HepG2 (cell line): ENCODE data around the gene INHBB. TPM values are rescaled to one million over a fixed set of nuclear protein-coding genes. Genes with fewer than 3 reads are reported as not detected.

Experiments used
- ATAC-seq: fragments of 200-7000 bp; cut with Tn5 transposase; 3 replicates; pipeline ENCODE4 v1.9.1; 2020; ENCODE audit warnings: mild to moderate bottlenecking, moderate library complexity
- BruUV-seq: library from RNA; stranded (reverse); fragments of 400-500 nt; replicated peaks from 2 replicates; lab custom pipeline; 2021; lab: Mats Ljungman, UMichigan
- CTCF ChIA-PET: fragments of 300-600 bp; formaldehyde crosslinking; extraction: SDS; loops from one replicate; lab custom pipeline; 2021; ENCODE audit warnings: low total read pairs, inconsistent platforms, low intra/inter-chr PET ratio; lab: Yijun Ruan, JAX
- POLR2A ChIA-PET: fragments of 350-600 bp; sonication (Branson Sonifier 250); formaldehyde crosslinking; loops from one replicate; lab custom pipeline; 2020; ENCODE audit warnings: antibody characterized with exemption, inconsistent platforms; lab: Yijun Ruan, JAX
- DNase-seq: peaks from one replicate; pipeline ENCODE4 v3.0.0-alpha.2; 2015; ENCODE audit warnings: low spot score
- FAIRE-seq: peaks from 3 replicates; lab custom pipeline; 2011; peaks lifted over from hg19 to GRCh38; lab: Jason Lieb, UNC
- H2AFZ ChIP-seq: one replicate; pipeline ENCODE4 v1.6.1; 2011; ENCODE audit warnings: low read length, inconsistent platforms
- H3K27ac ChIP-seq: fragments of 300-600 bp; 3 replicates; pipeline ENCODE4 v1.8.0; 2011; ENCODE audit warnings: mixed run types, mild to moderate bottlenecking, mixed read lengths, low read length, inconsistent platforms; ENCODE audit not compliant: insufficient read depth; ENCODE audit errors: extremely low read length
- H3K27me3 ChIP-seq, 2 experiments: fragments of 200-600 bp in 1 of 2; 2 replicates in 1 of 2; 3 replicates in 1 of 2; pipeline versions ENCODE4 v1.6.0 to v1.8.0; 2011; ENCODE audit warnings: low read length in 2 of 2, mild to moderate bottlenecking in 2 of 2, moderate library complexity in 2 of 2, inconsistent platforms in 1 of 2; ENCODE audit not compliant: insufficient read depth in 2 of 2, control insufficient read depth in 1 of 2
- H3K36me3 ChIP-seq, 2 experiments: fragments of 200-600 bp in 1 of 2; replicated peaks in 1 of 2; 2 replicates in 1 of 2; 3 replicates in 1 of 2; pipeline versions ENCODE4 v1.5.1 to v1.8.0; 2011; ENCODE audit warnings: low read length in 2 of 2, inconsistent platforms in 1 of 2; ENCODE audit not compliant: insufficient read depth in 2 of 2, control insufficient read depth in 1 of 2
- H3K4me1 ChIP-seq: 2 replicates; pipeline ENCODE4 v1.5.1; 2012; ENCODE audit warnings: low read length, inconsistent platforms; ENCODE audit not compliant: insufficient read depth
- H3K4me2 ChIP-seq: 2 replicates; pipeline ENCODE4 v1.6.0; 2011; ENCODE audit warnings: low read depth, low read length, inconsistent platforms
- H3K4me3 ChIP-seq, 3 experiments: fragments of 200-600 bp in 1 of 3; sonication (generic), shearing (Covaris generic) in 1 of 3; replicated peaks in 1 of 3; 2 replicates each; pipeline ENCODE4 v1.5.1; 2011 to 2016; ENCODE audit warnings: low read length in 3 of 3, inconsistent platforms in 2 of 3, low read depth in 2 of 3, mild to moderate bottlenecking in 2 of 3, control low read depth in 1 of 3, mixed read lengths in 1 of 3; ENCODE audit not compliant: insufficient read depth in 1 of 3
- H3K79me2 ChIP-seq: one replicate; pipeline ENCODE4 v1.6.1; 2011; ENCODE audit warnings: low read length, inconsistent platforms; ENCODE audit not compliant: insufficient read depth
- H3K9ac ChIP-seq: 2 replicates; pipeline ENCODE4 v1.6.0; 2011; ENCODE audit warnings: mild to moderate bottlenecking, low read depth, low read length, inconsistent platforms; ENCODE audit not compliant: insufficient read depth
- H3K9me3 ChIP-seq: 2 replicates; pipeline ENCODE4 v1.5.1; 2012; ENCODE audit warnings: mild to moderate bottlenecking, low read length
- H4K20me1 ChIP-seq: 2 replicates; pipeline ENCODE4 v1.6.0; 2011; ENCODE audit warnings: inconsistent platforms, mild to moderate bottlenecking, low read length, moderate library complexity; ENCODE audit not compliant: insufficient read depth
- BHLHE40 ChIP-seq: IDR thresholded peaks from 2 replicates; pipeline ENCODE4 v1.6.1; 2011; ENCODE audit warnings: low read length, improper control_type of control experiment
- SOX13 ChIP-seq, 3 experiments: fragments of 450-650 bp in 1 of 3; sonication (generic) in 1 of 3; formaldehyde crosslinking in 1 of 3; IDR thresholded peaks in 2 of 3; conservative IDR thresholded peaks in 1 of 3; 2 replicates each; pipeline versions ENCODE4 v1.5.0 to v1.6.1; 2016 to 2020; ENCODE audit warnings: antibody characterized with exemption in 1 of 3, mild to moderate bottlenecking in 1 of 3, missing compliant biosample characterization in 1 of 3, missing genetic modification reagents in 1 of 3, moderate library complexity in 1 of 3
- SOX6 ChIP-seq, 2 experiments: fragments of 450-650 bp in 1 of 2; sonication (generic) in 1 of 2; formaldehyde crosslinking in 1 of 2; IDR thresholded peaks; 2 replicates each; pipeline versions ENCODE4 v1.4.0 to v1.6.1; 2017 to 2020; ENCODE audit warnings: antibody characterized with exemption in 1 of 2, mild to moderate bottlenecking in 1 of 2, missing genetic modification reagents in 1 of 2
- ZNF207 ChIP-seq: fragments of 450-650 bp; IDR thresholded peaks from 2 replicates; pipeline ENCODE4 v1.6.1; 2016; ENCODE audit warnings: antibody characterized with exemption, borderline replicate concordance
- WGBS: methylation state at CpG from one replicate; pipeline ENCODE4 v1.1.6; 2017; ENCODE audit warnings: low lambda C conversion rate; 5-methylcytosine and 5-hydroxymethylcytosine counted together
- in situ Hi-C: cut with HindIII; loops from 2 replicates; pipeline ENCODE4 v1.10.0; 2017; ENCODE audit warnings: low pct_unique_long_range_greater_than_20kb; ENCODE audit not compliant: extremely low pct_ligation_motif_present
- intact Hi-C: fragments of 100-400 bp; cut with micrococcal nuclease; formaldehyde crosslinking; loops from one replicate; pipeline ENCODE4 v1.10.0; 2022; ENCODE audit not compliant: unreplicated experiment
- polyA plus RNA-seq, 8 experiments: library from polyadenylated mRNA; depleted of rRNA in 3 of 8; stranded (reverse) in 7 of 8; unstranded in 1 of 8; fragments of >200 nt; fragmentation: Illumina TruSeq in 4 of 8; extraction: Trizol in 4 of 8; gene quantifications; 2 replicates each; pipeline versions ENCODE4 v1.2.1 to v1.2.3, GENCODE V29; 2011 to 2016; ENCODE audit warnings: low read depth in 4 of 8, missing spikeins in 1 of 8, mixed read lengths in 1 of 8; ENCODE audit not compliant: insufficient read depth in 1 of 8
- total RNA-seq, 5 experiments: library from RNA; depleted of rRNA; stranded (reverse); fragments of >200 nt; fragmentation: Illumina TruSeq; extraction: Trizol; gene quantifications; 2 replicates each; pipeline ENCODE4 v1.2.3, GENCODE V29; 2016; ENCODE audit warnings: low read depth in 1 of 5
- TF ChIP-seq, protein P1 (sequence below): sonication (generic); formaldehyde crosslinking; IDR thresholded peaks from 2 replicates; pipeline ENCODE4 v1.8.1; 2023; ENCODE audit warnings: mild to moderate bottlenecking, inconsistent platforms, moderate library complexity, missing genetic modification reagents, borderline replicate concordance
- TF ChIP-seq, protein P2 (sequence below), 2 experiments: fragments of 450-650 bp in 1 of 2; sonication (generic) in 1 of 2; formaldehyde crosslinking; IDR thresholded peaks; 2 replicates each; pipeline versions ENCODE4 v1.5.0 to v1.8.0; 2020 to 2022; ENCODE audit warnings: mild to moderate bottlenecking in 1 of 2, missing genetic modification reagents in 1 of 2

INHBB gene
- total and polyA plus RNA-seq, 2 of the 13 experiments (the other 11 are each of a cell fraction or from before 2014, with no cell fraction given): 0.20 to 1.7 TPM

DNA sequence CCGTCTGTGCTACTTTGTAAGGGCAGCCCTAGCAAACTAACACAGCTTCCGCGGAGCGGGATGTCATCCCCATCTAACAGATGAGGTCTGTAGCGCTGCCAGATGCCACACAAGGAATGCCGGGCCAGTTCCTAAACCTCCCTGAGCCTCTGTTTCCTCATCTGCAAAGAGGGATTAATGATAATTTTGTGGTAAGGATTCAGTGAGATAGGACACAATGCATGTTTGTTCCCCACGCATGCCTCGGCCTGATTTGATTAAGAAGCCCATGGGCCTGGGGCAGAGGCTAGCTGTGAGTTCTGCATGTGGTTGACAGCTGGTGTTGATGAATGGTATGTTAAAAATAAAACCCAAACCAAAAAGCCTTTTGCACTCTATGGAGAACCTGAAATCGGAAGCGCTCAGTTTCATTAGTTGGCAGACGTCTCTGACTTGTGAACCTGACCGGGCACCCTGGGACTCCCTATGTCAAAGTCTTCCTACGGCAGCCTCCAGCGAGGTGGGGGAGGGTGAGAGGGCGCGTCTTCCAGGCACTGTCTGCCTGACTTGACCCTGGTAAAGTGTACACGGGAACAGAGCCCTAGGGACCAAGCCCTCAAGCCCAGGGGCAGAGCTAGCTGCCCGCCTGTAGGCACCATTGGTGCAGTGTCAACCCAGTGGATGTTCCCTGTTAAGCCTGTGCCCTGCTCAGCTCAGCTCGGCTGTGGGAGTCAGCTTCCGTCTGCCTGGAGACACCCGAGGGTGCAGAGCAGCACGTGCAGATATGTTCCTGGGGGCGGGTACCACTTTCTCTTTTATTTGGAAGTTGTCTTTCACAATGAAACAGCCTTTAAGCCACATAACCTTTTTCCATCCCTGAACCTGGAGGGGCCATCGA is 14.8 kb upstream of the INHBB start:
- Histone ChIP-seq H3K4me3 (no peak overlapping the region), H3K9ac (no peak overlapping the region), H4K20me1 (no peaks in the 10 kb centered on the region), H3K9me3 (no peaks in the 10 kb centered on the region), H3K79me2 (no peaks in the 10 kb centered on the region), H3K27ac (no peak overlapping the region), H3K36me3 (no peaks in the 10 kb centered on the region), H2AFZ (no peak overlapping the region), H3K27me3 (peaks cover 3 to 83% of the 10 kb centered on the region in 2 experiments; a peak in 4 of 5 replicates), H3K4me1 (peaks cover 14% of the 10 kb centered on the region), H3K4me2 (no peak overlapping the region)
- DNase-seq: no peak
- TF ChIP-seq BHLHE40: 0 out of 2 replicates have a peak, but pooled peaks have one; percentile 6
- TF ChIP-seq, protein P1, sequence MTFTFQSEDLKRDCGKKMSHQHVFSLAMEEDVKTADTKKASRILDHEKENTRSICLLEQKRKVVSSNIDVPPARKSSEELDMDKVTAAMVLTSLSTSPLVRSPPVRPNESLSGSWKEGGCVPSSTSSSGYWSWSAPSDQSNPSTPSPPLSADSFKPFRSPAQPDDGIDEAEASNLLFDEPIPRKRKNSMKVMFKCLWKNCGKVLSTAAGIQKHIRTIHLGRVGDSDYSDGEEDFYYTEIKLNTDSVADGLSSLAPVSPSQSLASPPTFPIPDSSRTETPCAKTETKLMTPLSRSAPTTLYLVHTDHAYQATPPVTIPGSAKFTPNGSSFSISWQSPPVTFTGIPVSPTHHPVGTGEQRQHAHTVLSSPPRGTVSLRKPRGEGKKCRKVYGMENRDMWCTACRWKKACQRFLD: no peak
- no peak for ATAC-seq
- POLR2A ChIA-PET: interaction anchor here (0.8 kb wide), 1 partner anchor 135 kb away, joined by 3 read pairs; no protein-coding TSS in a partner anchor
- in situ Hi-C loops (loop anchor here (10.0 kb wide), 1 partner anchor 744 kb away; no protein-coding TSS in a partner anchor), intact Hi-C loops (no loop called here)
- WGBS: 47% methylated on average over 19 of the region's 24 CpGs
- BruUV-seq: no TSS peak
- CTCF ChIA-PET: no interaction called here
- no peak for FAIRE-seq

DNA sequence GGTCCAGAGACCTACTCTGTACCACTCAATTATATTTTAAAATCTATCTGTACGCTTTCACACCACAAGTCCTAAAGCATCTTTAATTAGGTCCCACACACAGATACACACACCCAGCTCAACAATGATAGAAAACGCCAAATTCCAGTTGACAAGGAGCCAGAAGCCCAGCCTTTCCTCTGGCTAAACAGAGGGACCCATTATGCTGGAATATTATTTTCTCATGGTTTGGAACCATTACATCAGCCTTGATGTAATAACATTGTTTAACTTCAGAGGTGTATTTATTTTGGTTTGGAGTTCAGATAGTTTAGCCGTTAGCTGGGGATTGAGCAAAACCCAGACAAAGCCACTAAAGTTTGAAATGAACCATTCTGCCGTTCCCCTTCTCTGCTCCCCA is 14.0 kb upstream of the INHBB start:
- H3K27ac ChIP-seq: no peak overlapping the region
- ATAC-seq (no peak), DNase-seq (peak; percentile 48), FAIRE-seq (no peak)
- in situ Hi-C loops: loop anchor here (10.0 kb wide), 1 partner anchor 743 kb away; no protein-coding TSS in a partner anchor
- H3K9me3 ChIP-seq: no peaks in the 10 kb centered on the region
- peaks cover 14% of the 10 kb centered on the region for H3K4me1 ChIP-seq
- ChIA-PET CTCF (no interaction called here), POLR2A (interaction anchor here (0.8 kb wide), 1 partner anchor 134 kb away, joined by 3 read pairs; no protein-coding TSS in a partner anchor)
- H2AFZ ChIP-seq: no peak overlapping the region
- H3K4me3 ChIP-seq: no peak overlapping the region
- no peaks in the 10 kb centered on the region for H4K20me1 ChIP-seq
- no TSS peak for BruUV-seq
- H3K9ac ChIP-seq: no peak overlapping the region
- intact Hi-C loops: no loop called here
- no peaks in the 10 kb centered on the region for H3K36me3 ChIP-seq
- 2% methylated on average over 4 of the region's 4 CpGs for WGBS
- peaks cover 6 to 85% of the 10 kb centered on the region in 2 experiments; a peak in 4 of 5 replicates for H3K27me3 ChIP-seq
- H3K79me2 ChIP-seq: no peaks in the 10 kb centered on the region
- no peak for TF ChIP-seq SOX6 (IDR thresholded peaks at IDR 0.05)
- 0 out of 2 replicates have a peak, but pooled peaks have one; percentile 19 for TF ChIP-seq SOX6 (CRISPR knock-in tag; IDR thresholded peaks at IDR 0.05)
- no peak for TF ChIP-seq SOX13 (IDR thresholded peaks at IDR 0.05)
- peak in 1 of 2 experiments; percentile 17; a peak in 1 of 4 replicates for TF ChIP-seq SOX13 (CRISPR knock-in tag; conservative IDR thresholded peaks at IDR 0.05 in 1 of 2, IDR thresholded peaks at IDR 0.05 in 1 of 2)
- no peak for TF ChIP-seq ZNF207
- TF ChIP-seq, protein P2, sequence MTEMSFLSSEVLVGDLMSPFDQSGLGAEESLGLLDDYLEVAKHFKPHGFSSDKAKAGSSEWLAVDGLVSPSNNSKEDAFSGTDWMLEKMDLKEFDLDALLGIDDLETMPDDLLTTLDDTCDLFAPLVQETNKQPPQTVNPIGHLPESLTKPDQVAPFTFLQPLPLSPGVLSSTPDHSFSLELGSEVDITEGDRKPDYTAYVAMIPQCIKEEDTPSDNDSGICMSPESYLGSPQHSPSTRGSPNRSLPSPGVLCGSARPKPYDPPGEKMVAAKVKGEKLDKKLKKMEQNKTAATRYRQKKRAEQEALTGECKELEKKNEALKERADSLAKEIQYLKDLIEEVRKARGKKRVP (CRISPR knock-in tag; IDR thresholded peaks at IDR 0.05): peak in 1 of 2 experiments; percentile 90; a peak in 2 of 4 replicates
- no peak overlapping the region for H3K4me2 ChIP-seq
